WTC11 (cell line): ENCODE measurements around the gene ZNF774. TPM values are rescaled to one million over a fixed set of nuclear protein-coding genes. Genes with fewer than 3 reads are reported as not detected.

Experiments used
- ATAC-seq: fragments of 200-7000 bp; cut with Tn5 transposase; 2 replicates; pipeline ENCODE4 v1.10.0; 2021; ENCODE audit warnings: mild to moderate bottlenecking, moderate library complexity
- CTCF ChIA-PET: fragments of 300-600 bp; sonication (Branson Sonifier 250); formaldehyde crosslinking; loops from one replicate; lab custom pipeline; 2021; ENCODE audit warnings: antibody characterized with exemption; lab: Charles Lee
- POLR2A ChIA-PET: fragments of 350-600 bp; sonication (Branson Sonifier 250); formaldehyde crosslinking; loops from one replicate; lab custom pipeline; 2021; ENCODE audit warnings: antibody characterized with exemption; lab: Charles Lee
- DNase-seq: peaks from one replicate; pipeline ENCODE4 v3.0.0; 2021; ENCODE audit warnings: low spot score
- H3K27ac Mint-ChIP-seq: 2 replicates; pipeline ENCODE4 v1.8.0; 2021; ENCODE audit warnings: mixed read lengths
- H3K27me3 Mint-ChIP-seq: 2 replicates; pipeline ENCODE4 v1.8.0; 2021; ENCODE audit warnings: low read depth, mild to moderate bottlenecking, moderate library complexity, mixed read lengths
- H3K36me3 Mint-ChIP-seq: 2 replicates; pipeline ENCODE4 v1.8.0; 2021; ENCODE audit warnings: mixed read lengths
- H3K4me1 Mint-ChIP-seq: 2 replicates; pipeline ENCODE4 v1.8.0; 2022; ENCODE audit warnings: mixed read lengths
- H3K4me3 Mint-ChIP-seq: 2 replicates; pipeline ENCODE4 v1.8.0; 2021; ENCODE audit warnings: mild to moderate bottlenecking, moderate library complexity, mixed read lengths
- H3K9me3 Mint-ChIP-seq: 2 replicates; pipeline ENCODE4 v1.8.0; 2021; ENCODE audit warnings: mixed read lengths
- CBFB ChIP-seq: sonication (generic); formaldehyde crosslinking; IDR thresholded peaks from 2 replicates; pipeline ENCODE4 v1.8.1; 2022; ENCODE audit warnings: mild to moderate bottlenecking, low read depth, missing genetic modification reagents
- CREM ChIP-seq: sonication (generic); formaldehyde crosslinking; IDR thresholded peaks from 2 replicates; pipeline ENCODE4 v1.8.1; 2022; ENCODE audit warnings: mild to moderate bottlenecking, missing genetic modification reagents, moderate library complexity
- ELF4 ChIP-seq: sonication (generic); formaldehyde crosslinking; IDR thresholded peaks from 2 replicates; pipeline ENCODE4 v1.8.1; 2022; ENCODE audit warnings: low read depth, mild to moderate bottlenecking, moderate library complexity, missing genetic modification reagents
- ETV6 ChIP-seq: sonication (generic); formaldehyde crosslinking; IDR thresholded peaks from 2 replicates; pipeline ENCODE4 v1.8.1; 2022; ENCODE audit warnings: mild to moderate bottlenecking, missing genetic modification reagents
- NR1H2 ChIP-seq: sonication (generic); formaldehyde crosslinking; IDR thresholded peaks from 2 replicates; pipeline ENCODE4 v1.9.0; 2021; ENCODE audit warnings: mild to moderate bottlenecking, moderate library complexity, missing genetic modification reagents
- PRRX2 ChIP-seq: fragments of 250-450 bp; sonication (Bioruptor Pico); IDR thresholded peaks from 2 replicates; pipeline ENCODE4 v1.8.0; 2021; ENCODE audit warnings: mild to moderate bottlenecking
- SOX15 ChIP-seq: fragments of 250-450 bp; sonication (Bioruptor Pico); IDR thresholded peaks from 2 replicates; pipeline ENCODE4 v1.9.0; 2021; ENCODE audit warnings: mild to moderate bottlenecking
- TEAD4 ChIP-seq: sonication (generic); formaldehyde crosslinking; IDR thresholded peaks from 2 replicates; pipeline ENCODE4 v1.8.0; 2022; ENCODE audit warnings: mild to moderate bottlenecking, missing genetic modification reagents
- ZBTB21 ChIP-seq: sonication (generic); formaldehyde crosslinking; IDR thresholded peaks from 2 replicates; pipeline ENCODE4 v1.8.1; 2023; ENCODE audit warnings: mild to moderate bottlenecking, missing genetic modification reagents, borderline replicate concordance
- total RNA-seq: library from RNA; stranded (reverse); gene quantifications from 3 replicates; pipeline ENCODE4 v1.2.3, GENCODE V29; 2021
- TF ChIP-seq, protein P1 (sequence below): sonication (generic); formaldehyde crosslinking; IDR thresholded peaks from 2 replicates; pipeline ENCODE4 v1.8.0; 2023; ENCODE audit warnings: missing genetic modification reagents, mild to moderate bottlenecking, borderline replicate concordance
- TF ChIP-seq, protein P2 (sequence below): sonication (generic); formaldehyde crosslinking; IDR thresholded peaks from 2 replicates; pipeline ENCODE4 v1.8.1; 2023; ENCODE audit warnings: mild to moderate bottlenecking, missing genetic modification reagents, moderate library complexity
- TF ChIP-seq, protein P3 (sequence below): sonication (generic); formaldehyde crosslinking; IDR thresholded peaks from 2 replicates; pipeline ENCODE4 v1.8.0; 2023; ENCODE audit warnings: missing genetic modification reagents
- TF ChIP-seq, protein P4 (sequence below): sonication (generic); formaldehyde crosslinking; IDR thresholded peaks from 2 replicates; pipeline ENCODE4 v1.8.1; 2023; ENCODE audit warnings: mild to moderate bottlenecking, moderate library complexity, missing genetic modification reagents
- TF ChIP-seq, protein P5 (sequence below): sonication (generic); formaldehyde crosslinking; IDR thresholded peaks from 2 replicates; pipeline ENCODE4 v1.8.0; 2022; ENCODE audit warnings: missing genetic modification reagents
- TF ChIP-seq, protein P6 (sequence below): sonication (generic); formaldehyde crosslinking; IDR thresholded peaks from 2 replicates; pipeline ENCODE4 v1.8.0; 2022; ENCODE audit warnings: mild to moderate bottlenecking, missing genetic modification reagents

Gene ZNF774
- total RNA-seq, 1 experiment from 2014 or later, result 2.6 TPM

DNA sequence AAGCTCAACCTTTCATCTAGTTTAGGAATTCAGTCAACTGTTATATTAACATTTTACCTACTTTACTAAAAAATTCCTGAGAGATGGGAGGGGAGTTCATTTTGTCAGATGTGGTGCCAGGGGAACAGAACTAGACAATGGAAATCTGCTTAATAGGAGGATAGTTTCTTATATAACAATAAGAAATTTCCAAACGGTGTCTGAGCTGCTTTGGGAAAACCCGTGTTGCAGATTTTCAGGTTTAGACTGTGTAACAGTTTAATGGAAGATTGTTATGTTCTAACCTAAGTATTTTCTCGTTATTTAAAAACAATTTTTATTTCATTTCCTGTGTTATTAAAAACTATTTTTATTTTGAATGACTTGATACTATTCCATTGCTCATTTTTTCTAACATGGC lies 55.3 kb downstream of the ZNF774 start (continued):
- TF ChIP-seq, protein P1, sequence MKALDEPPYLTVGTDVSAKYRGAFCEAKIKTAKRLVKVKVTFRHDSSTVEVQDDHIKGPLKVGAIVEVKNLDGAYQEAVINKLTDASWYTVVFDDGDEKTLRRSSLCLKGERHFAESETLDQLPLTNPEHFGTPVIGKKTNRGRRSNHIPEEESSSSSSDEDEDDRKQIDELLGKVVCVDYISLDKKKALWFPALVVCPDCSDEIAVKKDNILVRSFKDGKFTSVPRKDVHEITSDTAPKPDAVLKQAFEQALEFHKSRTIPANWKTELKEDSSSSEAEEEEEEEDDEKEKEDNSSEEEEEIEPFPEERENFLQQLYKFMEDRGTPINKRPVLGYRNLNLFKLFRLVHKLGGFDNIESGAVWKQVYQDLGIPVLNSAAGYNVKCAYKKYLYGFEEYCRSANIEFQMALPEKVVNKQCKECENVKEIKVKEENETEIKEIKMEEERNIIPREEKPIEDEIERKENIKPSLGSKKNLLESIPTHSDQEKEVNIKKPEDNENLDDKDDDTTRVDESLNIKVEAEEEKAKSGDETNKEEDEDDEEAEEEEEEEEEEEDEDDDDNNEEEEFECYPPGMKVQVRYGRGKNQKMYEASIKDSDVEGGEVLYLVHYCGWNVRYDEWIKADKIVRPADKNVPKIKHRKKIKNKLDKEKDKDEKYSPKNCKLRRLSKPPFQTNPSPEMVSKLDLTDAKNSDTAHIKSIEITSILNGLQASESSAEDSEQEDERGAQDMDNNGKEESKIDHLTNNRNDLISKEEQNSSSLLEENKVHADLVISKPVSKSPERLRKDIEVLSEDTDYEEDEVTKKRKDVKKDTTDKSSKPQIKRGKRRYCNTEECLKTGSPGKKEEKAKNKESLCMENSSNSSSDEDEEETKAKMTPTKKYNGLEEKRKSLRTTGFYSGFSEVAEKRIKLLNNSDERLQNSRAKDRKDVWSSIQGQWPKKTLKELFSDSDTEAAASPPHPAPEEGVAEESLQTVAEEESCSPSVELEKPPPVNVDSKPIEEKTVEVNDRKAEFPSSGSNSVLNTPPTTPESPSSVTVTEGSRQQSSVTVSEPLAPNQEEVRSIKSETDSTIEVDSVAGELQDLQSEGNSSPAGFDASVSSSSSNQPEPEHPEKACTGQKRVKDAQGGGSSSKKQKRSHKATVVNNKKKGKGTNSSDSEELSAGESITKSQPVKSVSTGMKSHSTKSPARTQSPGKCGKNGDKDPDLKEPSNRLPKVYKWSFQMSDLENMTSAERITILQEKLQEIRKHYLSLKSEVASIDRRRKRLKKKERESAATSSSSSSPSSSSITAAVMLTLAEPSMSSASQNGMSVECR, result no peak
- TF ChIP-seq, protein P2, sequence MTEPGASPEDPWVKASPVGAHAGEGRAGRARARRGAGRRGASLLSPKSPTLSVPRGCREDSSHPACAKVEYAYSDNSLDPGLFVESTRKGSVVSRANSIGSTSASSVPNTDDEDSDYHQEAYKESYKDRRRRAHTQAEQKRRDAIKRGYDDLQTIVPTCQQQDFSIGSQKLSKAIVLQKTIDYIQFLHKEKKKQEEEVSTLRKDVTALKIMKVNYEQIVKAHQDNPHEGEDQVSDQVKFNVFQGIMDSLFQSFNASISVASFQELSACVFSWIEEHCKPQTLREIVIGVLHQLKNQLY, result no peak
- TF ChIP-seq CREM (CRISPR knock-in tag), result no peak
- TF ChIP-seq, protein P3, sequence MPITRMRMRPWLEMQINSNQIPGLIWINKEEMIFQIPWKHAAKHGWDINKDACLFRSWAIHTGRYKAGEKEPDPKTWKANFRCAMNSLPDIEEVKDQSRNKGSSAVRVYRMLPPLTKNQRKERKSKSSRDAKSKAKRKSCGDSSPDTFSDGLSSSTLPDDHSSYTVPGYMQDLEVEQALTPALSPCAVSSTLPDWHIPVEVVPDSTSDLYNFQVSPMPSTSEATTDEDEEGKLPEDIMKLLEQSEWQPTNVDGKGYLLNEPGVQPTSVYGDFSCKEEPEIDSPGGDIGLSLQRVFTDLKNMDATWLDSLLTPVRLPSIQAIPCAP (CRISPR knock-in tag), result no peak

DNA sequence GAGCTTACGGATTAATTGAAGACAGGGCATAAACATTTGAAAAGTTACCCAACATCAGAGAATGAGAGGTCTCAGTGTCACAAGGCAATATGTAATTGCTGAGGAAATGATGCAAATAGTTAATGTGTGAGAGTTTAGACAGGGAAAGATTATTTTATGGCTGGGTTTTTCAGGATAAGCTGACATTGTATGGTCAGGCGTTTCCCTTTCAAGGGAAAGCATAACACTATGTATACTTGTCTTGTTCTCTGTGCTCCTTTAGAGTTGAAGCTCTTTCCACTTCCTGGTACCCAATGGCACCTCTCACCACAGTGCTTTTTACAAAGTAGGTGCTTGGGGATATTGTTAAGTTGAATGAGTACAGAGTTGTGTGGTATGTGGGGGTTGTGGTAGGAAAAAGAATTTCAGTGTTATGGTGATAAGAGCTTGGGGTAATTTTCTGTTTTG lies 55.8 kb downstream of the ZNF774 start:
- H3K27me3 Mint-ChIP-seq, result no peaks in the 10 kb centered on the region
- 0 out of 2 replicates have a peak, but pooled peaks have one; percentile 7 for ATAC-seq
- H3K36me3 Mint-ChIP-seq, result peaks cover 13% of the 10 kb centered on the region
- peaks cover 8% of the 10 kb centered on the region for H3K9me3 Mint-ChIP-seq
- H3K27ac Mint-ChIP-seq, result peak overlapping the region; percentile 88
- ChIA-PET CTCF (interaction anchor here (1.2 kb wide), 1 partner anchor 88 kb away, joined by 7 read pairs; no protein-coding TSS in a partner anchor), POLR2A (interaction anchor here (0.6 to 1.0 kb wide), 2 partner anchors 20 to 613 kb away, joined by 5 to 7 read pairs; partner anchors contain the start of gene IQGAP1)
- TF ChIP-seq ELF4 (CRISPR knock-in tag) (no peak), TEAD4 (CRISPR knock-in tag) (no peak), CBFB (no peak), NR1H2 (CRISPR knock-in tag) (no peak), SOX15 (CRISPR knock-in tag) (no peak), ZBTB21 (no peak), PRRX2 (CRISPR knock-in tag) (no peak), ETV6 (CRISPR knock-in tag) (no peak)
- TF ChIP-seq, protein P4, sequence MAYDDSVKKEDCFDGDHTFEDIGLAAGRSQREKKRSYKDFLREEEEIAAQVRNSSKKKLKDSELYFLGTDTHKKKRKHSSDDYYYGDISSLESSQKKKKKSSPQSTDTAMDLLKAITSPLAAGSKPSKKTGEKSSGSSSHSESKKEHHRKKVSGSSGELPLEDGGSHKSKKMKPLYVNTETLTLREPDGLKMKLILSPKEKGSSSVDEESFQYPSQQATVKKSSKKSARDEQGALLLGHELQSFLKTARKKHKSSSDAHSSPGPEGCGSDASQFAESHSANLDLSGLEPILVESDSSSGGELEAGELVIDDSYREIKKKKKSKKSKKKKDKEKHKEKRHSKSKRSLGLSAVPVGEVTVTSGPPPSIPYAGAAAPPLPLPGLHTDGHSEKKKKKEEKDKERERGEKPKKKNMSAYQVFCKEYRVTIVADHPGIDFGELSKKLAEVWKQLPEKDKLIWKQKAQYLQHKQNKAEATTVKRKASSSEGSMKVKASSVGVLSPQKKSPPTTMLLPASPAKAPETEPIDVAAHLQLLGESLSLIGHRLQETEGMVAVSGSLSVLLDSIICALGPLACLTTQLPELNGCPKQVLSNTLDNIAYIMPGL, result no peak
- TF ChIP-seq, protein P5, sequence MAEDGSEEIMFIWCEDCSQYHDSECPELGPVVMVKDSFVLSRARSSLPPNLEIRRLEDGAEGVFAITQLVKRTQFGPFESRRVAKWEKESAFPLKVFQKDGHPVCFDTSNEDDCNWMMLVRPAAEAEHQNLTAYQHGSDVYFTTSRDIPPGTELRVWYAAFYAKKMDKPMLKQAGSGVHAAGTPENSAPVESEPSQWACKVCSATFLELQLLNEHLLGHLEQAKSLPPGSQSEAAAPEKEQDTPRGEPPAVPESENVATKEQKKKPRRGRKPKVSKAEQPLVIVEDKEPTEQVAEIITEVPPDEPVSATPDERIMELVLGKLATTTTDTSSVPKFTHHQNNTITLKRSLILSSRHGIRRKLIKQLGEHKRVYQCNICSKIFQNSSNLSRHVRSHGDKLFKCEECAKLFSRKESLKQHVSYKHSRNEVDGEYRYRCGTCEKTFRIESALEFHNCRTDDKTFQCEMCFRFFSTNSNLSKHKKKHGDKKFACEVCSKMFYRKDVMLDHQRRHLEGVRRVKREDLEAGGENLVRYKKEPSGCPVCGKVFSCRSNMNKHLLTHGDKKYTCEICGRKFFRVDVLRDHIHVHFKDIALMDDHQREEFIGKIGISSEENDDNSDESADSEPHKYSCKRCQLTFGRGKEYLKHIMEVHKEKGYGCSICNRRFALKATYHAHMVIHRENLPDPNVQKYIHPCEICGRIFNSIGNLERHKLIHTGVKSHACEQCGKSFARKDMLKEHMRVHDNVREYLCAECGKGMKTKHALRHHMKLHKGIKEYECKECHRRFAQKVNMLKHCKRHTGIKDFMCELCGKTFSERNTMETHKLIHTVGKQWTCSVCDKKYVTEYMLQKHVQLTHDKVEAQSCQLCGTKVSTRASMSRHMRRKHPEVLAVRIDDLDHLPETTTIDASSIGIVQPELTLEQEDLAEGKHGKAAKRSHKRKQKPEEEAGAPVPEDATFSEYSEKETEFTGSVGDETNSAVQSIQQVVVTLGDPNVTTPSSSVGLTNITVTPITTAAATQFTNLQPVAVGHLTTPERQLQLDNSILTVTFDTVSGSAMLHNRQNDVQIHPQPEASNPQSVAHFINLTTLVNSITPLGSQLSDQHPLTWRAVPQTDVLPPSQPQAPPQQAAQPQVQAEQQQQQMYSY (CRISPR knock-in tag), result no peak
- TF ChIP-seq, protein P6, sequence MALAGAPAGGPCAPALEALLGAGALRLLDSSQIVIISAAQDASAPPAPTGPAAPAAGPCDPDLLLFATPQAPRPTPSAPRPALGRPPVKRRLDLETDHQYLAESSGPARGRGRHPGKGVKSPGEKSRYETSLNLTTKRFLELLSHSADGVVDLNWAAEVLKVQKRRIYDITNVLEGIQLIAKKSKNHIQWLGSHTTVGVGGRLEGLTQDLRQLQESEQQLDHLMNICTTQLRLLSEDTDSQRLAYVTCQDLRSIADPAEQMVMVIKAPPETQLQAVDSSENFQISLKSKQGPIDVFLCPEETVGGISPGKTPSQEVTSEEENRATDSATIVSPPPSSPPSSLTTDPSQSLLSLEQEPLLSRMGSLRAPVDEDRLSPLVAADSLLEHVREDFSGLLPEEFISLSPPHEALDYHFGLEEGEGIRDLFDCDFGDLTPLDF (CRISPR knock-in tag), result no peak
- no peak overlapping the region for H3K4me3 Mint-ChIP-seq
- H3K4me1 Mint-ChIP-seq, result peaks cover 67% of the 10 kb centered on the region
- DNase-seq, result no peak
